OCI-LY3 (cell line): ENCODE results near the gene ACACA.

Source experiments
- H2AFZ ChIP-seq: fragments of 200-600, 300-600 bp; shearing (Covaris generic); 2 replicates; pipeline ENCODE4 v1.6.0; 2014; ENCODE audit warnings: antibody characterized with exemption, low read depth, low read length
- H3K27ac ChIP-seq: fragments of 200-600, 300-600 bp; sonication (generic); 2 replicates; pipeline ENCODE4 v1.5.1; 2014; ENCODE audit warnings: mild to moderate bottlenecking, low read length, moderate library complexity, mixed read lengths
- H3K27me3 ChIP-seq: fragments of 200-600, 300-600 bp; sonication (generic); 2 replicates; pipeline ENCODE4 v1.6.1; 2014; ENCODE audit warnings: low read depth, low read length, mixed read lengths
- H3K36me3 ChIP-seq: fragments of 200-600, 300-600 bp; sonication (generic); replicated peaks from 2 replicates; pipeline ENCODE3; 2014; ENCODE audit warnings: low read depth, low read length, mixed read lengths
- H3K4me1 ChIP-seq: fragments of 300-600, 200-600 bp; sonication (generic); 2 replicates; pipeline ENCODE4 v1.6.1; 2014; ENCODE audit warnings: low read length, mixed read lengths
- H3K4me2 ChIP-seq: fragments of 200-600, 300-600 bp; sonication (generic); 2 replicates; pipeline ENCODE4 v1.6.1; 2014; ENCODE audit warnings: low read length, mixed read lengths
- H3K4me3 ChIP-seq: fragments of 300-600, 200-600 bp; sonication (generic); 2 replicates; pipeline ENCODE4 v1.5.1; 2014; ENCODE audit warnings: antibody characterized with exemption, mild to moderate bottlenecking, low read length, moderate library complexity
- H3K79me2 ChIP-seq: fragments of 300-600, 200-600 bp; shearing (Covaris generic); 2 replicates; pipeline ENCODE4 v1.6.1; 2014; ENCODE audit warnings: mild to moderate bottlenecking, low read length, mixed read lengths
- H3K9ac ChIP-seq: fragments of 300-600, 200-600 bp; shearing (Covaris generic); 2 replicates; pipeline ENCODE4 v1.6.0; 2014; ENCODE audit warnings: mild to moderate bottlenecking, low read length, moderate library complexity
- H3K9me3 ChIP-seq: fragments of 200-600, 300-600 bp; shearing (Covaris generic); 2 replicates; pipeline ENCODE4 v1.6.1; 2014; ENCODE audit warnings: low read length, mixed read lengths; ENCODE audit not compliant: insufficient read depth
- H4K20me1 ChIP-seq: fragments of 200-600, 300-600 bp; sonication (generic); 2 replicates; pipeline ENCODE4 v1.6.1; 2016; ENCODE audit warnings: low read length, mixed read lengths; ENCODE audit not compliant: insufficient read depth
- CTCF ChIP-seq: fragments of 200-600, 300-600 bp; sonication (generic); IDR thresholded peaks from 2 replicates; pipeline ENCODE4 v1.5.1; 2014; ENCODE audit warnings: antibody characterized with exemption, low read length, low read depth
- EZH2phosphoT487 ChIP-seq: fragments of 200-600 bp; shearing (Covaris generic); IDR thresholded peaks from 2 replicates; pipeline ENCODE4 v1.6.1; 2018; ENCODE audit warnings: antibody characterized with exemption, mixed run types, low read depth

ACACA gene

GRCh38 chr17:37300683-37301082 lies 106.0 kb downstream of the ACACA start:
- Histone ChIP-seq H3K36me3 (no peaks in the 10 kb centered on the region), H3K27ac (no peak overlapping the region), H4K20me1 (peaks cover 3% of the 10 kb centered on the region), H3K4me2 (no peak overlapping the region), H3K4me1 (no peaks in the 10 kb centered on the region), H3K4me3 (no peak overlapping the region), H3K9ac (no peak overlapping the region), H3K9me3 (no peaks in the 10 kb centered on the region), H2AFZ (no peak overlapping the region), H3K27me3 (no peaks in the 10 kb centered on the region), H3K79me2 (peaks cover 8% of the 10 kb centered on the region)
- TF ChIP-seq CTCF (no peak), EZH2phosphoT487 (no peak)

GRCh38 chr17:37299257-37299980 lies 107.2 kb downstream of the ACACA start:
- H4K20me1 ChIP-seq: peaks cover 3% of the 10 kb centered on the region
- H3K4me2 ChIP-seq: no peak overlapping the region
- peaks cover 6% of the 10 kb centered on the region for H3K79me2 ChIP-seq
- H3K36me3 ChIP-seq: no peaks in the 10 kb centered on the region
- no peak overlapping the region for H3K4me3 ChIP-seq
- no peak overlapping the region for H2AFZ ChIP-seq
- H3K4me1 ChIP-seq: no peaks in the 10 kb centered on the region
- no peaks in the 10 kb centered on the region for H3K9me3 ChIP-seq
- no peak overlapping the region for H3K27ac ChIP-seq
- TF ChIP-seq CTCF (no peak), EZH2phosphoT487 (no peak)
- H3K27me3 ChIP-seq: no peaks in the 10 kb centered on the region
- no peak overlapping the region for H3K9ac ChIP-seq

- H3K79me2 ChIP-seq: peaks cover 22% of the 10 kb centered on the region
- H3K4me1 ChIP-seq: no peaks in the 10 kb centered on the region
- TF ChIP-seq CTCF (no peak), EZH2phosphoT487 (no peak)
Observed at GRCh38 chr17:37295888-37296287, 110.7 kb downstream of the ACACA start.

GRCh38 chr17:37294888-37295287 lies 111.7 kb downstream of the ACACA start:
- Histone ChIP-seq H3K9ac (no peak overlapping the region), H3K27ac (no peak overlapping the region), H3K4me1 (peaks cover 7% of the 10 kb centered on the region; the same call in 1 of the 2 replicates), H3K36me3 (no peaks in the 10 kb centered on the region), H3K9me3 (no peaks in the 10 kb centered on the region), H3K27me3 (no peaks in the 10 kb centered on the region), H4K20me1 (peaks cover 3% of the 10 kb centered on the region; the same call in 1 of the 2 replicates), H3K79me2 (peaks cover 22% of the 10 kb centered on the region), H3K4me3 (no peak overlapping the region), H2AFZ (no peak overlapping the region), H3K4me2 (no peak overlapping the region)
- TF ChIP-seq EZH2phosphoT487 (no peak), CTCF (no peak)

More at GRCh38 chr17:37295888-37296287, 110.7 kb downstream of the ACACA start:
- Histone ChIP-seq H3K36me3 (no peaks in the 10 kb centered on the region), H3K4me2 (no peak overlapping the region), H3K4me3 (no peak overlapping the region), H3K9ac (no peak overlapping the region), H3K27me3 (no peaks in the 10 kb centered on the region), H3K9me3 (no peaks in the 10 kb centered on the region), H3K27ac (no peak overlapping the region), H4K20me1 (peaks cover 3% of the 10 kb centered on the region), H2AFZ (no peak overlapping the region)
